GM18951 (cell line): ENCODE results near the gene ALDOC.
"Not testable (repeated sequence)": the region's sequence is repeated elsewhere in the genome, so short reads cannot be mapped to it uniquely, and the experiment has no call there.

Experiments
- POLR2A ChIP-seq: IDR thresholded peaks from 4 replicates; pipeline ENCODE4 v1.6.1; 2011; ENCODE audit warnings: mild to moderate bottlenecking; ENCODE audit not compliant: insufficient read length, insufficient read depth; ENCODE audit errors: extremely low read depth
- in situ Hi-C: fragments of 300-500 bp; cut with MboI; formaldehyde crosslinking; loops from one replicate; pipeline ENCODE4 v1.12.0; 2022; ENCODE audit warnings: low sequenced_read_pairs, mixed read lengths, inconsistent platforms; ENCODE audit not compliant: unreplicated experiment

The ALDOC gene

DNA sequence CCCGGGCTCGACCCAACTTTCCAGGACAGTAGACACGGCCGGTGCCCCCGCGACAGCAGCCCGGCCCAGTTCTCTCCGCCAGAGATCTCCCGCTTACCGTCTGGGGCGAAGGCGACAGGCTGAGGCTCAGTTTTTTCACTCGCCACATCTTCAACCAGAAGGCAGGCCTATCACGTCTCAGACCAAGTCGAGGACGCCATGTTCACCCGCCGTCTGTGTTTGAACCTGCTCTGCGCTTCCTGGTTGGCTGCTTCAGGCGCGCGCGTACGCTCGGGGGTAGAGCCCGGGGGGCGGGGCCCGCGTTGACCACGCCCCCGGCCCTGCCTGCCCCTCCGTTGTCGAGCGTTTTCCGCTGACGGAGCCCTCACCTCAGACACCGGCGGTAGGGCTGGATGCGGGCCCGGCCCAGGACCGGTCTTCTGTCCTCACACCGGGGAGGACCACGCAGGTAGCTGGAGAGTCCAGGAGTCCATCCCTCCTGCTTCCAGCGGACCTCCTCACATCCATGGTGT is 22.2 kb upstream of the ALDOC start, which contains the start of gene SPAG5:
TSS of gene SPAG5 (minus strand) at position 227 of the 512 bp plus-strand sequence. CDS start at position 148, 79 bp downstream.
- in situ Hi-C loops, result no loop called here
- TF ChIP-seq POLR2A, result peak; percentile 94

GRCh38 chr17:28598389-28598788 is 21.7 kb upstream of the ALDOC start:
- no peak for TF ChIP-seq POLR2A
- in situ Hi-C loops, result no loop called here

- no peak for TF ChIP-seq POLR2A
- in situ Hi-C loops, result no loop called here
Observed at GRCh38 chr17:28597606-28598383, 21.1 kb upstream of the ALDOC start.

- in situ Hi-C loops, result no loop called here
- no peak for TF ChIP-seq POLR2A
Observed at GRCh38 chr17:28592260-28592659, 15.6 kb upstream of the ALDOC start.

- in situ Hi-C loops, result no loop called here
- no peak for TF ChIP-seq POLR2A
Observed at GRCh38 chr17:28585851-28586250, 9.2 kb upstream of the ALDOC start.

- in situ Hi-C loops, result no loop called here
- no peak for TF ChIP-seq POLR2A
Observed at GRCh38 chr17:28584434-28584833, 7.7 kb upstream of the ALDOC start.

- in situ Hi-C loops, result no loop called here
- no peak for TF ChIP-seq POLR2A
Observed at GRCh38 chr17:28582513-28582912, 5.8 kb upstream of the ALDOC start.

DNA sequence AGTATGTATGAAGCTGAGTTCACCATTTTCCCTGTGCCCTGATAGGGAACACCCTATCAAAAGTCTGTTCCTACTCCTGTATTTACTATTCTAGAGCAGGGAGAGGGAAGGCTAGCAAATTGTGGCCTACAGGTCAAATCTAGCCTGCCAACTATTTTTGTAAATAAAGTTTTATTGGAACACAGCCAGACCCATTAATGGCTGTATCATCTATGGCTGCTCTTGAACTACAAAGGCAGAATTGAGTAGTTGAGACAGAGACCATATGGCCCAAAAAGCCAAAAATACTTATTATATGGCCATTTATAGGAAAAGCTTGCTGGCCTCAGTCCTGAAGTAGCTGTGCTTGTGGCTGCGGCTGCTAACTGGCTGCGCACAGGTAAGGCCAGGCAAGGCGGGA is 4.3 kb upstream of the ALDOC start:
- in situ Hi-C loops, result no loop called here
- no peak for TF ChIP-seq POLR2A

GRCh38 chr17:28579526-28579925 is 2.8 kb upstream of the ALDOC start:
- TF ChIP-seq POLR2A, result no peak
- in situ Hi-C loops, result no loop called here

DNA sequence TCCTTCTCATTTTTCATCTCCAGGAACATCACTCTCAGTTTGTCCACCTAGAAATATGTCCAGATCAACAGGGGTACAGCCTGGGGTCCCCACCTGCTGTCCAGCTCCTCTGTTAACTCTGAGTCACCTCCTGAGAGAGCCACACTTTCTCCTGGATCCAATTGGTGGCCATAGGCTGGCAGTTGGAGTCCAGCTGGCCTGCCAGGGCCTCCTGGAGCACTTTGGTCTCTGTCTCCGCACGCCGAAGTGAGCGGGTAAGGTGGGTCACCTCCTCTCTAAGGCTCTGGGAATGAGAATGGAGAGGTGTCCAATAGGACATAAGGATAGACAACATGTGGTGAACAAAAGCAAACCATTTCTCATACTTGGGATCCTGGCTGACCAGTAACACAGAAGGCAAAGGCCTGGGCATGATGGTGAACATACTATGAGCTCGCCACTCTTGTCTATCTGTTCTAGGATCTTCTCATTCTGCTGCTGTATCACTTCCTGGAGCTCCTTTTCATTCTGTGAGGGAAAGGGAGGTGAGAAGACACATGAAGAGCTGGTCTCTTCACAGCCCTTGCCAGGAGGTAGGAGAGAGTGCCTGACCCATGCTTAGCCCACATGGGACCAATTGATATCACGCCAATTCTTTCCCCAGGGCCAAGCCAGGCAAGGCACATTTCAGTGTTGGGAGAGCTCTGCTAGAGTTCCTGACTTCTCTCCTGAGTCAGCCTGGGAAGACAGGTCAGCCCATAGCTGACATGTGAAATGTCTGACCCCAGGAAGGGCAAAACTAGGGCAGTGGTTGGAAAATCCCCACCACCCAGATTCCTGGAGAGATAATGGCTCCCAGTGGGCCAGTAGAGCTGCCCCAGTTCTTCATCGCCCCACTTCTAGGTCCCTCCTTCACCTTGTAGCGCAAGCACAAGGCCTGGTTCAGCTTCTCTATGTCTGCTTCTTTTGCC is 1.8 kb upstream of the ALDOC start:
- no peak for TF ChIP-seq POLR2A
- in situ Hi-C loops, result no loop called here

DNA sequence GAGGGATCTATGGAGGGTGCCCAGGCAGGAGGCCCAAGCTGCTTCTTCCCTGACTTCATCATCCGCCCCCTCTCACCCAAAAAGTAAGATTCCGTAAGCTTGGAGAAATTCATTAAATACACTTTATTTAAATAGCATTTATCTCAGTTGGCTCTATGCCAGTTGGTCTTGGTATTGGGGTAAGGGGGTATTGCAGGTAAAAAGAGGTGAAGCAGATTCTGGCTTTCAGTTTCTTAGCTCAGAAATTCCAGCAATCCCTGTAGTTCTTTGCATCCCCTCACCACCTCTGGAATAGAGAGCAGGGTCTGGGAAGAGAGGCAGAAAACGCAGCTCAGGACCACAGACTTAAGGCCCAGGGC is 750 bp upstream of the ALDOC start:
- in situ Hi-C loops, result no loop called here
- no peak for TF ChIP-seq POLR2A

GRCh38 chr17:28576016-28576415 is 679 bp downstream of the ALDOC start:
- in situ Hi-C loops, result not testable (repeated sequence)

- in situ Hi-C loops, result no loop called here
- TF ChIP-seq POLR2A, result no peak
Observed at GRCh38 chr17:28575126-28575795, 1.4 kb downstream of the ALDOC start.
